ENCODE results near the gene TRIM40. TPM values are rescaled to one million over a fixed set of nuclear protein-coding genes. Genes with fewer than 3 reads are reported as not detected.

The TRIM40 gene
- total and polyA plus RNA-seq, 2 experiments from 2014 or later = 0.34 to 1.0 TPM

- Histone ChIP-seq H3K27me3 (no peaks in the 10 kb centered on the region), H3K4me2 (no peak overlapping the region), H3K9me2 (replicated peaks; ENCODE audit: insufficient read depth) (no peaks in the 10 kb centered on the region), H3K4me3 (no peak overlapping the region), H3K27ac (no peak overlapping the region), H2AFZ (no peak overlapping the region), H3K36me3 (replicated peaks; ENCODE audit: insufficient read depth, low read depth) (no peaks in the 10 kb centered on the region), H4K20me1 (ENCODE audit: insufficient read depth, poor library complexity, severe bottlenecking) (no peaks in the 10 kb centered on the region), H3K4me1 (ENCODE audit: insufficient read depth) (no peaks in the 10 kb centered on the region), H3K79me2 (no peaks in the 10 kb centered on the region), H3K9me3 (ENCODE audit: low read depth) (no peaks in the 10 kb centered on the region)
- no peak for DNase-seq (ENCODE audit: low spot score)
- WGBS (ENCODE audit: low lambda C conversion rate, missing lambda C conversion rate) = 75% methylated on average over 3 of the region's 3 CpGs
- no peak for TF ChIP-seq CTCF (IDR thresholded peaks at IDR 0.05; ENCODE audit: poor library complexity)
- no peak for TF ChIP-seq EZH2 (IDR thresholded peaks at IDR 0.05; ENCODE audit: borderline replicate concordance)
- TF ChIP-seq EZH2phosphoT487 (IDR thresholded peaks at IDR 0.05; ENCODE audit: low read depth, severe bottlenecking, unreplicated experiment) = no peak
Observed at GRCh38 chr6:30147096-30147495, 11.2 kb downstream of the TRIM40 start.

- Histone ChIP-seq H3K4me3 (no peak overlapping the region), H4K20me1 (ENCODE audit: insufficient read depth, poor library complexity, severe bottlenecking) (no peaks in the 10 kb centered on the region), H3K9me2 (replicated peaks; ENCODE audit: insufficient read depth) (no peaks in the 10 kb centered on the region), H3K9me3 (ENCODE audit: low read depth) (no peaks in the 10 kb centered on the region), H3K27ac (no peak overlapping the region), H3K36me3 (replicated peaks; ENCODE audit: insufficient read depth, low read depth) (no peaks in the 10 kb centered on the region), H3K4me2 (no peak overlapping the region), H3K27me3 (no peaks in the 10 kb centered on the region), H2AFZ (no peak overlapping the region), H3K4me1 (ENCODE audit: insufficient read depth) (peaks cover 2% of the 10 kb centered on the region), H3K79me2 (no peaks in the 10 kb centered on the region)
- DNase-seq (ENCODE audit: low spot score) = no peak
- 65% methylated on average over 3 of the region's 3 CpGs for WGBS (ENCODE audit: low lambda C conversion rate, missing lambda C conversion rate)
- no peak for TF ChIP-seq EZH2 (IDR thresholded peaks at IDR 0.05; ENCODE audit: borderline replicate concordance)
Observed at GRCh38 chr6:30149234-30149633, 13.3 kb downstream of the TRIM40 start.

GRCh38 chr6:30149858-30150550 lies 14.1 kb downstream of the TRIM40 start:
- DNase-seq (ENCODE audit: low spot score) = no peak
- 78% methylated on average over 7 of the region's 7 CpGs for WGBS (ENCODE audit: low lambda C conversion rate, missing lambda C conversion rate)
- H3K9me2 ChIP-seq (replicated peaks; ENCODE audit: insufficient read depth) = no peaks in the 10 kb centered on the region
- no peak overlapping the region for H3K27ac ChIP-seq
- H2AFZ ChIP-seq = no peak overlapping the region
- no peaks in the 10 kb centered on the region for H3K27me3 ChIP-seq
- no peaks in the 10 kb centered on the region for H3K9me3 ChIP-seq (ENCODE audit: low read depth)
- H3K4me2 ChIP-seq = no peak overlapping the region
- H3K4me3 ChIP-seq = no peak overlapping the region
- peaks cover 7% of the 10 kb centered on the region for H3K4me1 ChIP-seq (ENCODE audit: insufficient read depth)
- no peaks in the 10 kb centered on the region for H3K36me3 ChIP-seq (replicated peaks; ENCODE audit: insufficient read depth, low read depth)
- TF ChIP-seq CTCF (IDR thresholded peaks at IDR 0.05; ENCODE audit: poor library complexity) (no peak), EZH2phosphoT487 (IDR thresholded peaks at IDR 0.05; ENCODE audit: low read depth, severe bottlenecking, unreplicated experiment) (no peak), EZH2 (IDR thresholded peaks at IDR 0.05; ENCODE audit: borderline replicate concordance) (no peak)
- H4K20me1 ChIP-seq (ENCODE audit: insufficient read depth, poor library complexity, severe bottlenecking) = no peaks in the 10 kb centered on the region
- H3K79me2 ChIP-seq = no peaks in the 10 kb centered on the region

GRCh38 chr6:30150671-30151395 lies 14.9 kb downstream of the TRIM40 start:
- no peaks in the 10 kb centered on the region for H4K20me1 ChIP-seq (ENCODE audit: insufficient read depth, poor library complexity, severe bottlenecking)
- no peak for TF ChIP-seq CTCF (IDR thresholded peaks at IDR 0.05; ENCODE audit: poor library complexity)
- no peak for TF ChIP-seq EZH2phosphoT487 (IDR thresholded peaks at IDR 0.05; ENCODE audit: low read depth, severe bottlenecking, unreplicated experiment)
- no peak for TF ChIP-seq EZH2 (IDR thresholded peaks at IDR 0.05; ENCODE audit: borderline replicate concordance)
- H2AFZ ChIP-seq = no peak overlapping the region
- no peaks in the 10 kb centered on the region for H3K36me3 ChIP-seq (replicated peaks; ENCODE audit: insufficient read depth, low read depth)
- no peak for DNase-seq (ENCODE audit: low spot score)
- H3K4me3 ChIP-seq = no peak overlapping the region
- H3K9me2 ChIP-seq (replicated peaks; ENCODE audit: insufficient read depth) = no peaks in the 10 kb centered on the region
- H3K4me2 ChIP-seq = no peak overlapping the region
- H3K79me2 ChIP-seq = no peaks in the 10 kb centered on the region
- H3K27ac ChIP-seq = no peak overlapping the region
- H3K9me3 ChIP-seq (ENCODE audit: low read depth) = no peaks in the 10 kb centered on the region
- 89% methylated on average over 10 of the region's 10 CpGs for WGBS (ENCODE audit: low lambda C conversion rate, missing lambda C conversion rate)
- H3K27me3 ChIP-seq = no peaks in the 10 kb centered on the region
- peaks cover 12% of the 10 kb centered on the region for H3K4me1 ChIP-seq (ENCODE audit: insufficient read depth)
